AG10803 (cell line): ENCODE data around the gene YY1.

Experiments
- DNase-seq: peaks from one replicate; pipeline ENCODE4 v3.0.0; 2010; ENCODE audit warnings: low read depth
- H3K4me3 ChIP-seq: 2 replicates; pipeline ENCODE4 v1.5.1; 2011; ENCODE audit warnings: mild to moderate bottlenecking, low read length, control low read depth
- TF ChIP-seq, protein P1 (sequence below): conservative IDR thresholded peaks from 2 replicates; pipeline ENCODE4 v1.5.1; 2011; ENCODE audit warnings: mild to moderate bottlenecking, low read length, control low read depth, inconsistent platforms

YY1 gene

DNA sequence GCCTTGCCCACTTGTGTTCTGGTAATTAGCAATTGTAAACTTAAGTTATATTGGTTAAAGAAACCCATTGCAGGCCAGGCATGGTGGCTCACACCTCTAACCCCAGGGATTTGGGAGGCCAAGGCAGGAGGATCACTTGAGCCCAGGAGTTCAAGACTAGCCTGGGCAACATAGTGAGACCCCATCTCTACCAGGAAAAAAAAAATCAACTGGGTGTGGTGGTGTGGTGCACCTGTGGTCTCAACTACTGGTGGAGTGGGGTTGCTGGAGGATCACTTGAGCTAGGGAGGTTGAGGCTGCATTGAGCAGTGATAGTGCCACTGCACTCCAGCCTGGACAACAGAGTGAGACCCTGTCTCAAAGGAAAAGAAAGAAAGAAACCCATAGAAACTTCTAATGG, 13.7 kb downstream of the YY1 start:
- TF ChIP-seq, protein P1, sequence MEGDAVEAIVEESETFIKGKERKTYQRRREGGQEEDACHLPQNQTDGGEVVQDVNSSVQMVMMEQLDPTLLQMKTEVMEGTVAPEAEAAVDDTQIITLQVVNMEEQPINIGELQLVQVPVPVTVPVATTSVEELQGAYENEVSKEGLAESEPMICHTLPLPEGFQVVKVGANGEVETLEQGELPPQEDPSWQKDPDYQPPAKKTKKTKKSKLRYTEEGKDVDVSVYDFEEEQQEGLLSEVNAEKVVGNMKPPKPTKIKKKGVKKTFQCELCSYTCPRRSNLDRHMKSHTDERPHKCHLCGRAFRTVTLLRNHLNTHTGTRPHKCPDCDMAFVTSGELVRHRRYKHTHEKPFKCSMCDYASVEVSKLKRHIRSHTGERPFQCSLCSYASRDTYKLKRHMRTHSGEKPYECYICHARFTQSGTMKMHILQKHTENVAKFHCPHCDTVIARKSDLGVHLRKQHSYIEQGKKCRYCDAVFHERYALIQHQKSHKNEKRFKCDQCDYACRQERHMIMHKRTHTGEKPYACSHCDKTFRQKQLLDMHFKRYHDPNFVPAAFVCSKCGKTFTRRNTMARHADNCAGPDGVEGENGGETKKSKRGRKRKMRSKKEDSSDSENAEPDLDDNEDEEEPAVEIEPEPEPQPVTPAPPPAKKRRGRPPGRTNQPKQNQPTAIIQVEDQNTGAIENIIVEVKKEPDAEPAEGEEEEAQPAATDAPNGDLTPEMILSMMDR, result no peak
- H3K4me3 ChIP-seq, result no peak overlapping the region
- DNase-seq, result no peak

DNA sequence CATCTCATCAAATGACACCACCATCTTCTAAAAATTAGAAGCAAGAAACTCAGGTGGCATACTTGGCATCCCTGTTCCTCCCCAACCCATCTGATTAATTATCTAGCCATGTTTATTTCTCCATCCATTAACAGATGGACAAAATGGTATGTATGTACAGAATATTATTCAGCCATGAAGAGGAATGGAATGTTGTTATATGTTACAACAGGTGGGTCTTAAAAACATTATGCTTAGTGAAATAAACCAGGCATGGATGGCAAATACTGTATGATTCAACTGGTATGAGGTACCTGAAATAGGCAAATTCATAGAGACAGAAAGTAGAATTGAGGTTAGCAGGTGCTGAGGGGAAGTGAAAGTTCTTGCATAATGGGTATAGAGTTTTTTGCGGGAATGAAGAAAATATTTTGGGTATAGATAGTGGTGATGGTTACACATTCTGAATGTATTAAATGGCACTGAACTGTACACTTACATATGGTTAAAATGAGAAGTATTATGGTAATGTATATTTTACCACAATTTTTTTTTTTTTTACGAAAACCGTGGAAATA, 17.5 kb downstream of the YY1 start:
- no peak for DNase-seq
- H3K4me3 ChIP-seq, result no peak overlapping the region
- TF ChIP-seq, protein P1, result no peak

DNA sequence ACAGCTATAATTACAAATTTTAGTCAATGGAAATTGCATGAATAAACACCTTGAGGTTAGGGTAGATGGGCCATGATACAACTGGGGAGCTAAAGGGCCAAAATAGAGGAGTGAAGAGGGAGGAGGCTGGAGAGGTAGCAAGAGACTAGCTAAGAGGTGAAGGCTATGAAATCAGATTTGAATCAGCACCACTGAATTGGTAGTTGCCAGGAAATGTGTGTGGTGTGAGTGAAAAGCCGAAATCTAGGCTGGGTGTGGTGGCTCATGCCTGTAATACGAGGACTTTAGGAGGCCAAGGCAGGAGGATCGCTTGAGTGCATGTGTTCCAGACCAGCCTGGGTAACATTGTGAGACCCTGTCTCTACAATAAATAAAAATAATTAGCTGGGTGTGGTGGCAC, 22.7 kb downstream of the YY1 start:
- no peak for DNase-seq
- H3K4me3 ChIP-seq, result no peak overlapping the region
- TF ChIP-seq, protein P1, result no peak

- H3K4me3 ChIP-seq, result no peak overlapping the region
- TF ChIP-seq, protein P1, result no peak
- no peak for DNase-seq
These were observed 23.6 kb downstream of the YY1 start for GRCh38 chr14:100262545-100262944.

GRCh38 chr14:100263141-100263540, 24.2 kb downstream of the YY1 start:
- DNase-seq, result peak; percentile 58
- TF ChIP-seq, protein P1, result no peak
- no peak overlapping the region for H3K4me3 ChIP-seq

- TF ChIP-seq, protein P1, result no peak
- DNase-seq, result no peak
- H3K4me3 ChIP-seq, result no peak overlapping the region
These were observed 29.0 kb downstream of the YY1 start for GRCh38 chr14:100267990-100268389.

- peak; percentile 8 for DNase-seq
- no peak overlapping the region for H3K4me3 ChIP-seq
- TF ChIP-seq, protein P1, result no peak
These were observed 29.8 kb downstream of the YY1 start for GRCh38 chr14:100268591-100269207.
